GM19395 (cell line): Measurements from ENCODE around the gene SLC25A39.

Experiments used
- ATAC-seq: cut with Tn5 transposase; IDR thresholded peaks from one replicate; pipeline ENCODE4 v1.9.1; 2021; ENCODE audit warnings: mild to moderate bottlenecking, moderate library complexity; ENCODE audit not compliant: unreplicated experiment

The SLC25A39 gene

GRCh38 chr17:44314869-44315661 lies 9.6 kb downstream of the SLC25A39 start:
- no peak for ATAC-seq

GRCh38 chr17:44314524-44314868 lies 10.1 kb downstream of the SLC25A39 start:
- ATAC-seq: no peak

- ATAC-seq: no peak
These were observed 10.6 kb downstream of the SLC25A39 start for GRCh38 chr17:44314031-44314430.

DNA sequence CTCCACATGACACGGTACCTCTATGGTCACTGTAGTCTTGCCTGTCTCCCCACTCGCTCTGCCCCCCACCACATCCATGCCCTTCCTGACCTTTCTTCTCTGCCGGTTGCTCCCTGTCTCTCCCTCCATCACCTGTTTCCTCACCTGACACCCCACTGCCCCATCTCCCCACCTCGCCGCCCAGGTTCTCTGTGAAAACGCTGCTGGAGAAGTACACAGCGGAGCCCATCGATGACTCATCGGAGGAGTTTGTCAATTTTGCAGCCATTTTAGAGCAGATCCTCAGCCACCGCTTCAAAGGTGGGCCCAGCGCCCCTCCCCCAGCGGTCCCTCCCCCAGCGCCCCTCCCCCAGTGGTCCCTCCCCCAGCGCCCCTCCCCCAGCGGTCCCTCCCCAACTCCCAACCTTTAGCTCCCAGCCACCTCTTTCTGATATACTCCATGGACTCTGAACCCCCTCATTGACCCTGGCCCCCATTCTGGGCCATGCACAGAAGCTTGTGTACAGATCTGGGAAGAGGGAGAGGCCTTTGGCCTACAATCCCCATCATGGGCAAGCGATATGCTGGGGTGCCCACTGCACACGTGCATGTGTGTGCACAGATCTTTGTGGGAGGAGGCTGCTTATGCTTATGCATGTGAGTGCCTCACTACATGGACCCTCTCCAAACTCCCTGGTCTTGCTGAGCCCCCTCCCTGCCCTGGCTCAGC lies 12.1 kb downstream of the SLC25A39 start:
- no peak for ATAC-seq

GRCh38 chr17:44311562-44312181 lies 13.0 kb downstream of the SLC25A39 start:
- no peak for ATAC-seq

- ATAC-seq: no peak
These were observed 13.8 kb downstream of the SLC25A39 start for GRCh38 chr17:44310609-44311376.

DNA sequence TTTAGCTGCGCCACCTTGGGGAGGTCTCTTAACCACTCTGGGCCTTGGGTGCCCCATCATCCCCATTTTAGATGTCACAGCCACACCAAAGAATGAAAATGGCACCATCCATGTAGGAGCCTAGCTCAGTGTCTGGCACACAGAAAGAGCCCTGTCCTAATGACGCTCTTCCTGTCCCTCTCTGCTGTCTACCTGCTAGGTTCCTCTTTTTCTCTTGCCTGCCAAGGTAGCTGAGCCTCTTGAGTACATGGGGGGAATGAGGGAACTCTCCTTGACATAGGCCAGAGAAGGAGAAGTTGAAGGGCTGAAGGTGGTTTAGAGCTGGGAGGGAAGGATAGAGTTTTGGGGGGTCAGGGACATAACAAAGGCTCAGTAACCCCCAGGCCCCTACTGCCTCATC lies 14.4 kb downstream of the SLC25A39 start:
- no peak for ATAC-seq

GRCh38 chr17:44309472-44309871 lies 15.2 kb downstream of the SLC25A39 start:
- no peak for ATAC-seq

DNA sequence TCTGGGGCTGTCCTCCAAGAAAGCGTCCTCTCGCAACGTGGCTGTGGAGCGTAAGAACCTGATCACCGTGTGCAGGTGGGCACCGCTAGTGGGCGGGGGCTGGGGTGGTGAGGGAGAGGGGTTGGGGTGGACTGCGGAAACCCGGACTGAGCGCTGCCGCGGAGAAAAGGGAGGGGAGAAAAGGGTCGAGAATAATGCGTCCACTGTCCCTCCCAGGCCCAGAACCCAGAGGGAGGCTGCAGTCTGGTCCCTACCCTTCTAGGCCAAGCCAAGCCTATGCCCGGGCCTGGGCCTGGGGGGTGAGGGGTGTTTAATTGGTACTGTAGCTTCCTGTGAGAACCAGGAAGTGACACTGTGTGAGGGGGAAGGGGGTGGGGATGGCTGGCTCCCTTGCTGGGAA lies 15.8 kb downstream of the SLC25A39 start:
- no peak for ATAC-seq

DNA sequence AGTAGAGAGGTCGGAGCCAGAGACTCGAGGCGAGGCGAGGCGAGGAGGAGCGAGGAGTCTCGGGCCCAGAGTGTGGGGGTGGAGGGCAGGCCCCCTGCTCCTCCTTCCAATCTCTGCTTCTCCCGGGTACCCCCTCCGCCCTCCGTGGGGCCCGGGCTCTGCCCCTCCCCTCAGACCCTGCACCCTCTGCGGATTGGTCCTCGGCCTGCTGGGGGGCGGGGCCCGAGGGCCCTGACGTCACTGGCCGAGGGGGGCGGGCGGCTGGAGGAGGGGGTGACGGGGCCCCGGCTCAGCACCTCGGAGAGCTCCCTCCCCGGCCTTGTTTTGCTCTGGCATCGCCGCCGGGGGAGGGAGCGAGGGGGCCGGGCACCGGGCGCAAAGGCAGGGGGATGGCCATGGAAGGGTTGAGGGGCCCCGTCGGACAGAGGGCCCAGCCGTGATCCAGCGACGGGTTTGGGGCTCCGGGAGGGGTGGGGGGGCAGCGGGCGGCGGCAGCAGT lies 16.3 kb downstream of the SLC25A39 start, which contains the start of gene RUNDC3A:
Gene RUNDC3A (plus strand): TSS at position 282 of the 499 bp plus-strand sequence. CDS start 232 bp downstream, outside the sequence.
- no peak for ATAC-seq

DNA sequence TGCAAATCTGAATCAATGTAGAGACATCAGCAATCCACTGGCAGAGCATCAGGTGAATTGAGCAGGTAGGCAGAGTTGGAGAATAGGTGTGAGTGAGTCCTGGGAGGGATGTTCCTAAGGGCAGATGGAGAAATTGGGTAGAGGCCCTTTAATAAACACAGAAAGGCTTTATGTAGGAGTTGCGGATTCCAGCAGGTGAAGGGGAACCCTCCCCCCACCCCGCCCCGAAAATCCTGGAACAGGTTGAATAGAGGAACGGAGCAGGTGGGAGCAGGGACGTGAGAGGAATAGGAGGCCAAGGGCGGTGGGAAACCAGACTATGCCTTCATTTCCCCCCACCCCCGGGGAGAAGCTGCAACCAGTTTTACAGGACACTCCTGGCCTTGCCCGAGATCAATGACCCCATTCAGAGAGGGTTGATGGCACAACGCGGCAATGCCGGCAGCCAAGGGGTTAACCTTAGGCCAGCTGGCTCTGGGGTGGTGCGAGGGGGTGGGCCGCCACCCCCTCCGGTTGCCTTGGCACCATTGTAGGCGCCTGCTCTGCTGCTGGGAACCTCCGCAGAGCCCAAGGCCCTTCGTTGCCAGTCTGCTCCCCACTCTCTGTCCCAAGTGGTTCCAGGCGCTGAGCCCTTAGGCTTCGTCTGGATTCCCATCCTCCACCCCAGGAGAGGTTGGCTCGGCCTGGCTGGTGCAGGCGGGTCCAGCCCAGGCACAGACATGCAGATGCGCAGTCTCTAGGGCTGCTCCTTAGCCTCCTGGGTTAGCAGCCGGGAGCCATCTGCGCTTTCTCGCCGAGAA lies 17.0 kb downstream of the SLC25A39 start:
- no peak for ATAC-seq

GRCh38 chr17:44304651-44305050 lies 20.0 kb downstream of the SLC25A39 start:
- no peak for ATAC-seq

DNA sequence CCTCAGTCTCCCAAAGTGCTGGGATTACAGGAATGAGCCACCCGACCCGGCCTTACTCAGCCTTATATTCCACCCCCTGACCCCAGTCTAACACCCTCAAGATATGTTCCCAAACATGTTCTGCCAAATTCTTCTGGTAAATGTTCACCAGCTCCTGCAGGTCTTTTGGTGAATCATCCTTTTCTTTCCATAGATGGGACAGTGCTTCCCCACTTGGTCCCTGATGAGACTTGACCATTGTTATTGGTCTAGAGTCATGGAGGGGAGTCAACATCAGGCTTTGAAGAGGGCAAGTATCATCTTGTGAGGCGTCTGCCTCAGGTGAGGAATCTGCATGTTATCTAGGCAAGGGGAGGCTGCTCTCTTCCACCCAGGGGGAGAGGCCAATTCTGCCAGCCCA lies 26.6 kb downstream of the SLC25A39 start:
- ATAC-seq: no peak

- no peak for ATAC-seq
These were observed 31.0 kb downstream of the SLC25A39 start for GRCh38 chr17:44293509-44294226.

- no peak for ATAC-seq
These were observed 37.0 kb downstream of the SLC25A39 start for GRCh38 chr17:44287651-44288050.

DNA sequence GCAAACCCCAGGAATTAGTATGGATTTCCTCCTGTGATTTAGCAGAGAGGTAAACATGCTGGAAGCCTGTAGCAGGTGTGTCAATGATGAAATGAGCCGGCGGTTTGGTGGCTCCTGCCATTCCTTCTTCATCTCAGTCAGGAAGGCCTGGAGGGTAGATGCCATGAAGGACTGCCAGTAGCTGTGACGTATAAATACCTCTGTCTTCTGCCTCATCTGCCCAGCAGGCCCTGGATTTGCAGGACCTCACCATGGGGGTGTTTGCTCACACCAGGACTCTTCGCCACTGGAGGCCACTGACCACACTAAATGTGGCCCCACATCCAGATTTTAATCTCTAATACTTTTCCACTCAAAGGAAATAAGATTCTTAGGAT lies 40.6 kb downstream of the SLC25A39 start:
- ATAC-seq: no peak

DNA sequence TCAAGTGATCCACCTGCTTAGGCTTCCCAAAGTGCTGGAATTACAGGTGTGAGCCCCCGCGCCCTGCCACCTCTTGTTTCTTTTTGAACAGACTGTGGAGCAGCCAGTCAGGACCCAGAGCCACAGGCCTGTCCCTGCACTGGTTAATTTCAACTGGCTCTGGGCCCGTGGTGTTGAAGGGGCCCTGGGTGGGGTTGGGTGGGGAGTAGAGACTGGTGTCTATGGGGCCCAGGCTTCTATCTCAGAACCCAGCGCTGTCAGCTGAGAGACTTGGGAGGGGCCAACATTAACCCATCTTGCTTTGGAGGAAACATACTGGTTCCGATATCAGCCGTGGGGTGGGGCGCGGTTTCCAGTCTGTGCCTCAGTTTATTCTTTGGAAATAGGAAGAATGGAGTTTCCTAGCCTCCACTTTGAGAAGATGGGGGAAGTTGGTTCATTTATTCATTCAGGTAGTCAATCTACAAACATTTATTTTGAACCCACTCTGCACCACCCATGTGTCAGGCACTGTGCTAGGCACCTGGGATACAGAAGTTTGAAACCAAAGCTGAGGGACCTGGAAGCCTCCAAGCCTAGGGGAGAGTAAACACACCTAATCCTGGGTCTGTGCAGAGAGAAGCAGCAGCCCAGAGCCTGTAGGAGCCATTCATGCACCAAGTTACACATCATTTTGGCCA lies 41.1 kb downstream of the SLC25A39 start:
- ATAC-seq: no peak

- no peak for ATAC-seq
These were observed 42.4 kb downstream of the SLC25A39 start for GRCh38 chr17:44282264-44282663.

DNA sequence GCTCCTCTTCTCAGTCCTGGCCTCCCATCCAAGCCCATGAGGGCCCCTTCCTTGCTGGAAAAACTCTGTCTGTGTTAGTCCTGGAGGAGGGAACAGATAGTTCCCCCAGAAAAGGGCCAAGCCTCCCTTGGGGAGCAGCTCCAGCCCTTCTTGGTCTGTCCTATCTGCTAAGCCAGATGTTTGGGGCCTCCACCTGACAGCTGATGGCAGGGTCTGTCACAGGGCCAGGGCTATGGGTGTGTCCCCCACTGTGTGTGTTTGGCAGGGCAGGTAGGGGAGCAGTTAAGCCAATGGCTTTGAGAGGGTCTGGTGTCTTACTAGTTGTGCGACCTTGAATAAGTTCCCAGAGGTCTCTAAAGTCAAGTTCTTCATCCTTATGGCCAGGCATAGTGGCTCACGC lies 43.1 kb downstream of the SLC25A39 start:
- ATAC-seq: no peak
